ENCODE results near the gene ZFP62.

Gene ZFP62

DNA sequence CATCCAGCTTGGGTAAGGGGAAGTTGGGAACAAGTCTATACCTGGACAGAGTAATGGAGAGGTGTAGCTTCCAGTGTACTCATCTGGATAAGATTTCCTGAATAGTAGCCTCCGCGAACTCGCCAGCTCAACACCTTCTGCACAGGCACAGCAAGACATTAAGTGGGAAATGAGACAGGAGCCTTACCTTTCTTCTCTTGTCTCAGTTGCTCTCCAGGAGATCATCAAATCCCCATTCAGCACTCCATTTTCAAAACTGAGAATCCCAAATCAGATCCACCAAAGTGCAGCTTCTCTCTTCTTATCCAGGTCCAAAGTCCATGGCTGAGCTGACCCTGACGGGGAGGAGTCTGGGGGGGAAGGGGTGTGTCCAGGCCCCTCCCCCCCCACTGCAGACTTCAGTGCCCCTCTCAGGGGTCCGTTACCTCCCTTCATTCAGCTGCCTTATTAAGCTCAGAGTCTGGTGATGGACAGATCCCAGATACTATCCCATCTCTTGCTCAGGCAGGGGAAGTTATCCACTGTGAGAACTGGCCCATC is 52.5 kb downstream of the ZFP62 start:
- DNase-seq, result no peak

DNA sequence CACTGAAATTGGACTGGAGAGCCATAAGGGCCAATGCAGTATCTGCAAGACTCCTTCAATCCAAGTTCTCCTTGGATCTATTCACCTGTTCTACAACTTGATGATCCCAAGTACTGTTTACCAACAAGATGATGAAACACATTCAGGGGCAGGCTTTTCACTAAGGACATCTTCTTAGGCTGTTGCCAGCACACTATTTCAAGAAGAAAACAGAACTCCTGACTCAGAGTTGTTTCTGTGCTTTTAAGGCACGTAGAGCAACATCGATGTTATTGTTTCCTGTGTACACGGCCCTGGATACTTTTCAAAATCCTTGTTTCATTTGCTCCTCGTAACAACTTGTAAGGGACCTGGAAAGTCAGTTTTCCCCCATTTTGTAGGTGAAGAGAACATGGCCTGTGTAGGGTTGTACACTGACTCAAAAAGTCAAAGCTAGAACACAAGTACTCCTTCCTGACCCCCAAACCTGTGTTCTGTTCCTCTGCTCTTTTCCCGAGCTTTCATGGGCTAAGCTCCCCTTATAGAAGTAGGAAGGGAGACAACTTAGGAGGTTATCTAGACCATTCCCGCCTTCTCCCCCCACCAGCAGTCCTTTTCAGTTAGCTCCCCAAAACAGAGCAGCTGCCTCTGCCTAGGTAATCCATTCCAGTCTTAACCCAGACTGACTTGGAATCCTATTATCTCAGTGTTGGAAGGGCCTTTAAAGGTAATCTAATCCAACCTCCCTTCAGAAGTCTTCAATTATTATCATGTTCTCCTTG is 53.2 kb downstream of the ZFP62 start:
- DNase-seq, result no peak

DNA sequence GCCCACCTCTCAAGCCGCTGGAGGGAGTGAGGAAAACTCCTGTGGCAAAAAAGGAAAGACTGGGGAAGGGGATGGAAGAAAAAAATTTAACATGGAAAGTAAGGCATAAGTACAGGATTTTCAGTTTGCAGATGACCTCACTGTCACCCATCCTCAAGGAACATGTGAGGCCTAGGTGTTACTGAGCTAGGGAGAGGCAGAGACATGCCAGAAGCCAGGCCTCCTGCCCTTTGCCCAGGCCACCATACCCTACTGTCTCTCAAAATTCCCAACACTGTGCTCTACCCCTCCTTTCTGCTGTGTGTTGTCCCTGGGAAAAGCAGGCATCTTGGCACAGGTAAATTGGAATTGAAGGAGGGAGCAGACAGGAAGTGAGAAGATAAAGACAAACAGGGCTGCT is 54.0 kb downstream of the ZFP62 start:
- DNase-seq, result no peak

DNA sequence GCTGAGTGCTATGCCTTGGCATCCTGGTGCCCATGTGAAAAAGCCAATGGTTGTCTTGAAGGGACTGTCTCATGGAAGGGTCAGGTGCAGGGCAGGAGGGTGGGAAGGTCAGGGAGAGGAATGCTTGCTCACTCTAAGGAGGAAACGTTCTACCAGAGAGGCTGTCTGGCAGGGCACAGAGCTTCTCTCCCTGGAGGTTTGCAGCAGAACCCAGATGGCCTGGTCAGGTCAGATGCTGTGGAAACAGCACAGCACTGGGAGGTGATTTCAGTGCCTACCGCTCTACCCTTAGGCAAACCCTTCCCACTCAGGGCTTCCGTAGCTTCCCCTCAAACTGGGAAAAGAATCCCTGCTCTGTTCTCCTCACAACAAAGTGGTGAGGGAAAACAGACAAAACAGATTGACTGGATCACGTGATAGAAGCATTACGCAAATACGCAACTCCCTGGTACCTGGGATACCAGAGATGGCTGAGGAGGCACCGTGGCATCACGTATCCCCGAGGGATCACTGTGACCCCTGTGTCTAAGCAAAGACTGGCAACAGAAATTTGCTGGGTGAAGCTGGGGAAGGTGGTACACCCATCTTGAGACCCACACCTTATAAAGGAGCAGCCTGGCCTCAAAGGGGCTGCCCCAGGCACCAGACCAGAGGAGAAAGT is 54.6 kb downstream of the ZFP62 start:
- DNase-seq, result no peak

DNA sequence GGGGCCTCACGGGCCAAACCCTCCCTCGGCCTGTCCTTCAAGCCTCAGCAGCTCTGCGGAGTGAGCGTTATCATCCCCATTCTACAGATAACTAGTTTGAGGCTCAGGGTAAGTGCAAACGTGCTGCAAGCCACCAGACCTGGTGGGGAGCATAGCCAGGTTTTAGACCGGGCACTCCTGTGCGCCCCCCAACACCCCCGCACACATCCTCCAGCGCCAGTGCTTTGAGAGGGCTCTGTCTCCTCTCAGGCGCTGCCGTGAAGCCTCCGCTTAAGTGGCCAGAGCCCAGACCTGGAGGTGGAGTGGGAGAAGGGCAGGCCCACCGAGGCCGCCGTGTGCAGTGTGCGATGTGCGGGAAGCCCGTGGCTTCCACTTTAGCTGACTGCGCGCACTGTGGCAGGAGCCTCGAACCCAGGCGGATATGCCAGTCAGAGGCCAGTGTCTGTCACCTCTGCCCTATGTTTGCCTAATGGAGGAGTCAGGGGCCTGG is 56.9 kb downstream of the ZFP62 start:
- DNase-seq, result no peak

DNA sequence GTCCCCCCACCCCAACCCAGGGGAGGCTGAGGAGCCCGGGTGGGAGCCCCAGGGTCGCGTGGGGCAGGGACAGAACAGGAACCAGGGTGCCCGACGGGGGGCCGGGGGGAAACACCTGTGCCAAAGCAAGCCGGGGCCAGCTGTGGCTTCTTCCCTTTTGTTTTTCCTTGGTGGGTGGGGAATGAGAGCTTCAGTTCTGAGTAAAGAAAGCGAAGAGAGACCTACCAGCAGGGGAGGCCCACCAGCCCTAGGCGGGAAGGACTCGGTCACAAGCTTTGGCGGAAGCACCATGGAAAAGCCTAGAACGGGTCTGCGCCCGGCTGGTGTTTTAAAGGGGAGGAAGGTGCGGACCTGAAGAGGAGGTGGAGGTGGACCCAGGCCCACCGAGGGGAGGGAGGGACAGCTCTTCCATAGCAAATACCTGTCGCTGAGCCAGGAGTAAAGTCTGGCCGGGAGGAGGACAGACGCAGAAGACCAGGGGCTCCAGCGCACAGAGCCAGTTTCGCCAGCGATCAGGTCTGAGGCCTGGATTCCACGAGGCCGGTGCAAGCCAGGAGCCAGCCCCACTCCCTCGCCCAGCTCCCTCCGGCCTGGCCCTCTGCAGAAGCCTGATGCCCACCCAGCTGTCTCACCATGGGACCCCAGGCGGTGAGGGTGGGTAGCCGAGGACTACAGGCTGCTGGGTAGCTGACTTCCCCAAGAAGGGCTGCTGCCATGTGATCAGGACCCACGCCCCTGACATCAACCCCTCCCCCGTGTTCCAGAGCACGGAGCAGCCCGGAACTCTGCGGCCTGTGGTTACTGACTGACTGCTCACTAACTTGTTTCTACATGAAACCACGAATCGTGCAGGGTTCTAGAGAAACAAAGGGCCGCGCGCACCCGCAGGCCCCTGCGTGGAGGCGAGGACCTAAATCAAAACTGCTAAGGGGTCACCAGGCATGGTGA is 57.6 kb downstream of the ZFP62 start:
- no peak for DNase-seq

DNA sequence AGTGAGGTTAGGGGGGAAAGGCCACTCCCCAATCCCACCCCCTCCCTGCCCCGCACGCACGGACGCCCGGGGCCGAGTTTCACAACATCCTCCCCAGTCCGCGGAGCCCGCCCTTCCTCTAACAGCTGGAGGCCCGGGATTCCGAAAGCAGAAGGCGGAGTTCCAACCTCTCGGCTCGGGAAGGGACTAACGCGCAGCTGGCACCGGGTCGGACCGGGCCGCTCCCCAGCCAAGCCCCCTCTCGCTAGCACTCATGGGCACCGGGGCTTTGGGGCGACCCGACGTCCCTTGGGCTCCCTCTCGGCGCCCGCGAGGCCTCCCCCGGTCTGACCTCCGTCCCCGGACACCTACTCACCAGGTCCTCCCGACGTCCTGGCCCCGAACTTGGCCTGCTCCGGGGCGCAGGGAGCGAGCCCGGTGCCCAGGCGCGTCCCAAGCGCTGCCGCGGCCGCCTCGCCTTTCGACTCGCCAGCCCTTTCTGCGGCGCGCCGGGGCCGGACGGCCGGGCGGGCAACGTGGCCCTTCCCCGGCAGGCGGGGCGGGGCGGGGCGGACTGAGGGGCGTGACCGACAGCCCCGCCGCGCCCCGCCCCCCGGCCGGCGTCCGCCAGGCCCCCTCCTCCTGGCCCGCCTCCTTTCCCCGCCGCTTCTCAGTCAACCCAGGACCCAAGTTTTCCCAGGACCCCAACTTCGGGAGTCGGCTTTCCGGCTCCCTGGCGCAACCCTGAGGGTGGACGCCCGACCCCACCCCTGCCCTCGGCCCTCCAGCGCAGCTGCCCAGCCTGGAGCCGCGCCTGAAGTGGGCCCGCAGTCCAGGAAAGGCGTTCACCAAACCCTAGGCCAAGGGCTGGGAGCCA is 58.5 kb downstream of the ZFP62 start, which contains the start of gene MGAT1:
MGAT1 (minus strand) TSS at position 482 of the 856 bp plus-strand sequence. CDS start 9,835 bp downstream, outside the sequence.
- peak; percentile 40 for DNase-seq

DNA sequence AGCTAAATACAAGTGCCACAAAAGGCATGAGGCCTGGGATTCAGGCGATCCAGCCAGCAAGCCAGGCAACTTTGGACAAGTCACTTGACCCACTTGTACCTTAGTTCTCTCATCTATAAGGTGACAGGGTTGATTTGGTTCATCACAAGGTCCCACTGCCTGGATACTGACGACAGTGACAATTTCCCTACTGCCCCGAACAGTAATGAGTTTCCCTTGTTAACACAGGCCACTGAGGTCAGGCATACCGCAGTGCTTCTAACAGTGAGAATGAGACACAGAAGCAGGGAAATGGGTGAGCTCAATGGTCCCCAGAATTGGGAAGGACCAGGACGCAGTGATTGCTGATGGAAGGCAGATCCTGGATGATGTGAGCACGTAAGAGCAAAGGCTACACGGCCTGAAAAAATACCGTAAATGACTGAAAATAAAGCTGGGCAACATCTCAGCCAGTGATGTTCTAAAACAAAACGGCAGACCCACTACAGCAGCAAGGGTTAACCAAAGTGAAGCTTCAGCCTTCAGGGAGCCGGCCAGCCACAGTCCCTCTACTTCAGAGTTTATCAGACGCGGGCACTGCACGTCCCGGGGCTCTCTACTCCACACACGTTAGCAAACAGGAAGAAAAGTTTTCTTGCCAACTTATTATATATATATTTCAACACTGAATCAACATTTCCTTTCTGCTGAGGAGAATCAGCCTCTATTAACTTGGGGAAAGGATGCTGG is 59.3 kb downstream of the ZFP62 start:
- DNase-seq, result no peak

DNA sequence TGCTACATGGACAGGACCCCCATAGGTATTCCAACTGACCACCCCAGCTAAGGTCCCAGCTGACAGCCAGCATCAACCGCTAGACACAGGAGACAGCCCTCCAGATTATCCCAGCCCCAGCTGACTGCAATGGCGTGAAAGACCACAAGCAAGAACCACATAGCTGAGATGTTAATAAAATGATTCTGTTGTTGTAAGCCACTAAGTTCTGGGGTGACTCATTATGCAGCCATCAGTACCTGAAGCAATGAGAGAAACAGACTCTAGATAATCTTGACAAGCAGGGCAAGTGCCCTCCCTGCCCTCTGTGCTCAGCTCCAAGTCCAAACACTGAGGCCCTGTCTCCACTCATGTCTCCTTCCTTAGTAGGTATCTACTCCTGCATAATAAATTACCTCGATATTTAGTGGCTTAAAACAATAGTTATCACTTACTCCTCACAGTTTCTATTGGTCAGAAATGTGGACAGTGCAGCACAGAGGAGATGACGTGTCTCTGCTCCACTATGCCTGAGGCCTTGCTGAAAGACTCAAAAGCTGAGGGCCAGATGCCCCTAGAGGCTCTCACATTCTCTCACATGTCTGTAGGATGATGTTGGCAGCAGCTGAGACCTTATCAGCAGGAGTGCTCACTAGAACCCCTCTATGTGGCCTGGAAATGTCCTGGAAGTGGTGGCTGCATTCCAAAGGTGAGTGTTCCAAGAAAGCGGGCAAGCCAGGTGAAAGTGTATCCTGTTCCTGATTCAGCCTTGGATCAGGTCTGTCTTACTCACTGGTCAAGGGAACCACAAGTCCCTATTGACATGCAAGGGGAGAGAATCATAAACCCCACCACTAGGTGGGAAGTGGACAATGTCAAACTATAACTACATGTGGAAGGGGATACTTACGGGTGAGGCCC is 60.9 kb downstream of the ZFP62 start:
- no peak for DNase-seq

DNA sequence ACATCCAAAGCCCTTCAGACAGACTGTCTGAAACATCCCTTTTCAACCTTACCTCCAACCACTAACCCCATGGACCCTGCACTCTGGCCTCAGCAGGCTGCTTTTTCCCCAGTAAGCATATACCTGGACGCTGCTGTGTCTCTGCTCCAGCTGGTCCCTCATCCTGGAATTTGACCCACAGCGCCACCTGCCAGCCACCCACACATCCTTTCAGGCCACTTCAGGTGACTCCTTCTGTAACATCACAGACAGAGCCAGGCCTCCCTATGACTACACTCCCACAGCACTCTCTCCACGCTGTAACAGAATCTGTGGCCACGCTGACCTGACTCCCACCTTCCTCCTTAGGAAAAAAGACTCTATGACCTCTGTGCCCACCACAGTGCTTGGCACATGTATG is 61.9 kb downstream of the ZFP62 start:
- no peak for DNase-seq

DNA sequence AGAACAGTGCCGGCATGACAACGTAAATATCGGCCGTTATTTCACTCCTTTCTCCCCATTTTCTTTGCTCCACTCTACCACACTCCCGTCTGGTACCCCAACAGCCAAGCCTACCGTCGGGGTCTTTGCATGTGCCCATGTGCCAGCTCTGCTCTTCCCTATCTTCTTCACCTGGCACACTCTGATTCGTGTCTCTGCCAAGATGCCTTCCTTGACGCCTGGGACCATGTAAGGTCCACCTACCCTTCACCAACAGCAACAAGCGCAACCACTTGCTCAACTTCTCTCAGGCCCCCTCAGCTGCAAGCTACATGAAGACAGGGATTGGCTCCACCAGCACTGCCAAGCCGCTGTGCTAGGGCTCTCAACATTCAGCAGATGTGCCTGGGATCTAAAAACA is 62.9 kb downstream of the ZFP62 start:
- DNase-seq, result no peak

Measured in NCI-H1048 (cell line).